Heart left ventricle (tissue), 13 donors: ENCODE data around the gene MTURN.

ENCODE experiments used
- POLR2A ChIP-seq, 2 donors: fragments of 450-650 bp; IDR thresholded peaks; one replicate each; pipeline ENCODE4 v1.6.1; 2017; ENCODE audit warnings: antibody characterized with exemption in 2 of 2, mild to moderate bottlenecking in 2 of 2, moderate library complexity in 2 of 2
- TF ChIP-seq, protein P1 (sequence below), 12 donors: fragments of 200-600 bp; sonication (generic) in 4 of 12; IDR thresholded peaks; one replicate each; pipeline versions ENCODE4 v1.5.0 to v1.8.0; 2018 to 2022; ENCODE audit warnings: antibody characterized with exemption in 12 of 12, mild to moderate bottlenecking in 5 of 12
- donor health status: ischemic (EF 13 %, LVEDD 7.1; RV severe dilation, severe dysfunction).
- donor health status: DM: no; HTN: yes; CAD: no.
- donor health status: DM: no; HTN: no; CAD: no.
- donor health status: ischemic (EF 25% LVEDD 6.9; RV normal size, moderate dysfunction).
- donor health status: ischemic (EF 25% LVEDD 5.7; RV mildly dilated, moderate dysfunction).
- donor health status: ischemic (EF 35%, LVEDD 5.7; RV mildly dilated, moderate dysfunction).
- donor health status: nonischemic (EF 11% LVEDD 7.7; RV severe dilation, severe dysfunction).
- donor health status: DM: yes; HTN: yes; CAD: no.
- donor health status: PGD.
- donor health status: ischemic (EF 29% LVEDD 5.4; RV normal size, mild dysfunction).
- donor health status: nonischemic (EF 23%, LVEDD 6.1; RV moderate dilation, normal function).

DNA sequence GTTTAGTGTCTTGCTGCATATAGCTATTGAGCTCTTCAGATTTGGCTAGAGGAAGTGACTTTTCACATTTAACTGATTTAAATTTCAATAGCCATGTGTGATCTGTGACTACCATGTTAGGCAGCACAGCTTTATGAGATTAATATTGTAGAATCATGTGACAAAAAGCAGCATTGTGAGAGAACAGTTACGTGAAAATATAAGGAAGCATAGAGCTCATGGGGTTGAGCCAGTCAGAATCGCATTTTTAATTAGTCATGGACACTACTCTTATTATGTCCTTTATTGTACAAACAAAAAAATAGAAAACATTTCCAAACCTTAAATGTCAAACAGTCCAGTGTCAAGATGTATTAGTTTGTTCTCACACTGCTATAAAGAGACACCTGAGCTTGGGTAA, 48.0 kb downstream of the MTURN start:
- TF ChIP-seq POLR2A (IDR thresholded peaks at IDR 0.05), result no peak
- TF ChIP-seq, protein P1, sequence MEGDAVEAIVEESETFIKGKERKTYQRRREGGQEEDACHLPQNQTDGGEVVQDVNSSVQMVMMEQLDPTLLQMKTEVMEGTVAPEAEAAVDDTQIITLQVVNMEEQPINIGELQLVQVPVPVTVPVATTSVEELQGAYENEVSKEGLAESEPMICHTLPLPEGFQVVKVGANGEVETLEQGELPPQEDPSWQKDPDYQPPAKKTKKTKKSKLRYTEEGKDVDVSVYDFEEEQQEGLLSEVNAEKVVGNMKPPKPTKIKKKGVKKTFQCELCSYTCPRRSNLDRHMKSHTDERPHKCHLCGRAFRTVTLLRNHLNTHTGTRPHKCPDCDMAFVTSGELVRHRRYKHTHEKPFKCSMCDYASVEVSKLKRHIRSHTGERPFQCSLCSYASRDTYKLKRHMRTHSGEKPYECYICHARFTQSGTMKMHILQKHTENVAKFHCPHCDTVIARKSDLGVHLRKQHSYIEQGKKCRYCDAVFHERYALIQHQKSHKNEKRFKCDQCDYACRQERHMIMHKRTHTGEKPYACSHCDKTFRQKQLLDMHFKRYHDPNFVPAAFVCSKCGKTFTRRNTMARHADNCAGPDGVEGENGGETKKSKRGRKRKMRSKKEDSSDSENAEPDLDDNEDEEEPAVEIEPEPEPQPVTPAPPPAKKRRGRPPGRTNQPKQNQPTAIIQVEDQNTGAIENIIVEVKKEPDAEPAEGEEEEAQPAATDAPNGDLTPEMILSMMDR (IDR thresholded peaks at IDR 0.05), result no peak
